NCI-H1105 treated with DMSO at 0.1 percent for 48 hours (cell line): Measurements from ENCODE around the gene POLR3C.
"Not testable (repeated sequence)": the region's sequence is repeated elsewhere in the genome, so short reads cannot be mapped to it uniquely, and the experiment has no call there.

Source experiments
- DNase-seq: peaks from one replicate; lab custom pipeline; 2025; lab: John Stamatoyannopoulos, UW

Gene POLR3C

DNA sequence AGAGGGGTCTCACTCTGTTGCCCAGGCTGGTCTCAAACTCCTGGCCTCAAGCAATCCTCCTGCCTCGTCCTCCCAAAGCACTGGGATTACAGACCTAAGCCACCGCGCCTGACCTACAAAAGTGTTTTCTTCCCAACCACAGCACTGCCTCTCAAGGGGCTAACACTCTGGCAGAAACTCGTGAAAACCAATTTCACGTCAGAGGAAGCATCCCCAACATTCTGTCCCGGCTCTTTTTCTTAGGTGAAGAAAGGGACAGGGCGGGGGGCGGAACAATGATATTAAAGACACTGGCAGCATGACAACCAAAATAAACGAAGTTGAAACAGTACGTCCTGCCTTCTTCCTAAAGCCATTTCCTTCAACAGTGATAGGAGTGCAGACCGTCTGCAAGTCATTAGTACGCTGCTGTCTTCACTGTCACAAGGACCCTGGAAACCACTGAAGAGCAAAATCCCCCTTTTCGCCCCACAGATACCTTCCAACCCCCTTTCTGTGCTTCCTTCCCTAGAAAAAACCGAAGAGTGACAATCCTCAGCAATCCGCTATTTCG, 1.1 kb upstream of the POLR3C start:
- not testable (repeated sequence) for DNase-seq

- DNase-seq = no peak
These were observed 471 bp downstream of the POLR3C start for GRCh38 chr1:145824499-145824842.

- DNase-seq = no peak
These were observed 2.0 kb downstream of the POLR3C start for GRCh38 chr1:145826030-145826429.

DNA sequence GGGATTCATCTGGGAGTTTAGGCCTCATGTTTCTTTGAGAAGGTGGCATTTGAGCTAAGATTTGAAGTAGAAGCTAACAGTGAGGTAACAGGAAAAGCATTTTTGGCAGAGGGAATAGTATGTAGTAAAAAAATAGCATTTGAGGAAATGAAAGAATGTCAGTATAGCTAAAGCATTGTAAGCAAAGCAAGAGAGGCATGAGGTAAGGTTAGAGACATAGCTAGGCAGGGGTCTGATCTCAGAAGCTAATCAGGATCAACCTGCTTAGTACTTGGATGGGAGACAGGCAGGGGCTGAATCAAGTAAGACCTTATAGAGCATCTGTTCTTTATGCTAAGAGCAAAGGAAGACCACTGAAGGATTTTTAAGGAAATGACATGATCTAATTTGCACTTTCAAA, 4.0 kb downstream of the POLR3C start:
- no peak for DNase-seq

DNA sequence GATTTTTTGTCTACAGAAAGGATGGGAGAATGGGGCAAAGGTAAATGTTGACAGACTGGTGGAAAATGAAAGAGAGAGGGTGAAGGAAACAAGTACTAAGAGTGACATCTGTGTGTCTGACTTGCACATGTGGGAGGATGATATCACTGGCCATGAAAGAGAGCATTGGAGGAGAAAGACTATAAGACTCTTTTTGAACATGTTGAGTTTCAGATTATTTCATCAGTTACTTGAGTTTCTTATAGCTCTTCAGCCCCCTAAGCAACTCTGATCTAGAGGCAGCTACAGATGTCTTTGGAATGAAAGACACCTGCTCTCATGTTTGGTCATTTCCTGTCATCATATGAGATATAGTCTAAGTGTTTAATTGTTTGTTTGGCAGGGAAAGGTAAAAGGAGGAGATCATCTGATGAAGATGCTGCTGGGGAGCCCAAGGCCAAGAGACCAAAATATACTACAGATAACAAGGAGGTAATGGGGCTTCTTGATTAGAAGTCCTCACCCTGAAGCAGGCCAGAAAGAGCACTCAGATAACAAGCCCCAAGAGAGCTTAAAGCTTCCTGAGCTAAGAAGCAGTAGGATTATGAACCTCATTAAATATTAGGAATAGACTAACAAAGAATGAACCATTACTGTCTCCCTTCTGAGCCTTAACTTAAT, 4.5 kb downstream of the POLR3C start:
- DNase-seq = no peak

DNA sequence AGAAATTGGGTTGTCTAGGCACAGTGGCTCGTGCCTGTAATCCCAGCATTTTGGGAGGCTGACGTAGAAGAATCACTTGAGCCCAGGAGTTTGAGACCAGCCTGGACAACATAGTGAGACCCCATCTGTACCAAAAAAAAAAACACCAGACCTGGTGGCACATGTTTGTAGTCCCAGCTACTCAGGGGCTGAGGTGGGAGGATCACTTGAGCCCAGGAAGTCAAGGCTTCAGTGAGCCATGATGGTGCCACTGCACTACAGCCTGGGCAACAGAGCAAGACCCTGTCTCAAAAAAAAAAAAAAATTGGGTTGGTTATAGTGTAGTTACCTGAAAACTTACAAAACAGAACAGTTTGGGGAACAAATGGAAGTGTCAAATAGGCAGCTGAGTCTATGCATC, 6.8 kb downstream of the POLR3C start:
- not testable (repeated sequence) for DNase-seq

- no peak for DNase-seq
These were observed 13.7 kb downstream of the POLR3C start for GRCh38 chr1:145837656-145838055.

- no peak for DNase-seq
These were observed 19.0 kb downstream of the POLR3C start for GRCh38 chr1:145843031-145843430.

DNA sequence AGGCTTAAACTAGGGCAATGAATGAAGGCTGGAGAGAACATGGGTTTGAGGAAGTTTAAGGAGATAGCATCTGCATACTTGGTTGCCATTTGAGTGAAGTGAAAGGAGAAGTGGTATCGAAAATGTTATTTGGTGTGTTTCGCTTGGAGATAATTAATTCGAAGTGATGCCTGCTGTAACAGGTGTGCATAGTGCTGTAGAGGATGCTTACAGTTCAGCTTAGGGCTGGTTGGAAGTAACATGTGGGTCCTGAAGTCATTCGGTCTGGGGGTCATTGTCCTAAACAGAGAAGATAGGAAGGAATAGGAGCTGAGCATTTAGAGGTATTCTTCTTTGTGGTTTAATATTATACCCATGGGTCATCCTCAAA, 21.1 kb downstream of the POLR3C start:
- peak; percentile 62 for DNase-seq

DNA sequence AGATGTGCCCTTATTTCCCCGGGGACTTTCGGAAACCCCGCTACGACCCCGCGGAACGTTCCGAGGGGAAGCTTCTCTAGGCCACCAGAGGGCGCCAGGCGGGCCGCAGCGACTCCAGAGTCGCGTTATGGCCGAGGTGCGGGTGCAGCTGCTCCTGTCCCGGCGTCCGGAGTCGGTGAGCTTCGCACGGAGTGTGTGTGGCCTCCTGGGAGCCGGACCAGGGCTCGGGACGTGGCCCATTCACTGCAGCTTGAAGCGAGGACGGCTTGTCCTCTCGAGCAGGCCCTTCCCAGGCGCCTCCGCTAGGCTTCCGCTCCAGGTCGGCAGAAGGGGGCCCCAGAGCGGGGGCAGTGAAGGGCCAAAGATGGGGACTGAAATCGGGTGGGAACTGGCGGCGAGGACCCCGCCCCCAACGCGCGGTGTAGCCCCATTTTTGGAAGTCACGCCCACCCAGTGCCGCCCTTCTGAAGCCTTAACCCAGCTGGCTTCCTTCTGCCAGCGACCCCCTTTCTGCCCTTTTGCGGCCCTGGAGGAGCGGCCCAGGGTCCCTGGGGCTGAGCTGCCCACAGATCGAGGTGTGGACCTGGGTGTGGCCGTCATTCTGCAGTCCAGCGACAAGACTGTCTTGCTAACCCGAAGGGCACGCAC, 21.6 kb downstream of the POLR3C start, which contains the start of gene NUDT17:
TSS of gene NUDT17 (plus strand) at position 117 of the 648 bp plus-strand sequence. CDS start at position 128, 11 bp downstream.
- DNase-seq = peak; percentile 72

DNA sequence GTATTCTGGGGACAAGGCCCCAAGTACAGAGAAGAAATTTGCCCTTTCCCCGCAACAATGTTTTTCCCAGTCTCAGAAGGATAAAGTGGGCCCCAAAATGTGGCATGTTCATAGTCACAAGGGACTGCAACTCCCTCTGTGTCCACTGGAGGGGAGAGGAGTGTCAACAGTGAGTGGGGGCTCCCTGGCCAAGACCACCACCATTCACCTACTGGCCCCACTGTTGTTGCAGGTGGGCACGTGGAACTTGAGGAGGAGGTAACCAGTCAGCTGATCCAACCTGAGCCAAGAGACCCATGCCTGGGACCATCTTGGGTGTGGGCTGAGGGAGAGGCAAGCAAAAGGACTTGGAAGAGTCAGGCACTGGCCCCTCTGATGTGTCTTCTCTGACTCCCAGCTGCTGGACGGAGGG, 22.2 kb downstream of the POLR3C start:
- peak; percentile 22 for DNase-seq

DNA sequence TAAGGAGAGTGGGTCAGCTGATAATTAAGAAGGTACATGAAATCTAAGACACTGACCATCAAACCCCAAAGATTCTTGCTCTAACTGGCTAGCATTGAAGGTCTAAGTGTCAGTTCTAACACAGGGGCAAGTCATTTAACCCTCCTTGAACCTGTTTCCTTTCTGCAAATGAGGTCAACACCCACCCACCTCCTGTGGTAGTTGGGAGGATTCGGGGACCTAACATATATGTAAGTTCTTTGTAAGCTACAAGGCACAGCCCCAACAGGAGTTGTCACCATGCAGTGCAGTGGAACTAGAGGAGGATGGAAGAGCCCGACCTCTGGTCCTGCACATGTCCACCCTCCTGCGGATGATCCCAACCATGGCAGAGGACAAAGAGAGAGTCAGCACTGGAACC, 23.8 kb downstream of the POLR3C start:
- DNase-seq = no peak

- DNase-seq = no peak
These were observed 25.6 kb downstream of the POLR3C start for GRCh38 chr1:145849356-145850160.

GRCh38 chr1:145855426-145855948, 31.5 kb downstream of the POLR3C start:
- no peak for DNase-seq

- no peak for DNase-seq
These were observed 33.2 kb downstream of the POLR3C start for GRCh38 chr1:145857170-145857569.

DNA sequence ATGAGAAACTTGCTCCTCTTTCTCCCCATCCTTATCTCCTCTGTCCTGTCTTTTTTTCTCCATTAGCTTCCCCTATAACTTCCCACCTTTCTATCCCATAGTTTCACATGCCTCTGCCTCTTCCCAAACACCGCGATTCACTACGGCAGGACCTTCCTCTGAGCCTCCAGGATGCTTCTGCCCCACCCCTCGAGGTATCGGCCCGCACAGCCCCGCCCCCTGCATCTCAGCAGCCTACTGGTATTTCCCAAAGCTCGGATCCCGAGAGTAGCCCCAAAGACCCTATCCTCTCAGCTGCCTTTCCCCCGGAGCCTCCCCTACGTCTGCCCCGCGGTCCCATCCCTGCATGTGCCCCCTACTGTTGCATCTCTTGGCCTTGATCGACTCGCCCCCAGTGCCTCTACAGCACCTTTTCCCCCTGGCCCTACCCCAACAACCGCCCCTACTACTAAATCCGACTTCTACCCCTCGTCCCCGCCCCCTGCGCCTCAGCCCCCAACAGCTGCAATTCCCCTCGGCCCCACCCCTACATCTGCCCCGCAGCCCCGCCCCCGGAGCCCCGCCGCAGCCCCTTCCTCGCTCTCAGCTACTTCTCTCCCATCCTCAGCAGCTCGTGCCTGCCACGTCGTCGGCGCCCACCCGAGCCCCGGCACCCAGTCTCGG, 34.4 kb downstream of the POLR3C start:
- DNase-seq = peak; percentile 76

DNA sequence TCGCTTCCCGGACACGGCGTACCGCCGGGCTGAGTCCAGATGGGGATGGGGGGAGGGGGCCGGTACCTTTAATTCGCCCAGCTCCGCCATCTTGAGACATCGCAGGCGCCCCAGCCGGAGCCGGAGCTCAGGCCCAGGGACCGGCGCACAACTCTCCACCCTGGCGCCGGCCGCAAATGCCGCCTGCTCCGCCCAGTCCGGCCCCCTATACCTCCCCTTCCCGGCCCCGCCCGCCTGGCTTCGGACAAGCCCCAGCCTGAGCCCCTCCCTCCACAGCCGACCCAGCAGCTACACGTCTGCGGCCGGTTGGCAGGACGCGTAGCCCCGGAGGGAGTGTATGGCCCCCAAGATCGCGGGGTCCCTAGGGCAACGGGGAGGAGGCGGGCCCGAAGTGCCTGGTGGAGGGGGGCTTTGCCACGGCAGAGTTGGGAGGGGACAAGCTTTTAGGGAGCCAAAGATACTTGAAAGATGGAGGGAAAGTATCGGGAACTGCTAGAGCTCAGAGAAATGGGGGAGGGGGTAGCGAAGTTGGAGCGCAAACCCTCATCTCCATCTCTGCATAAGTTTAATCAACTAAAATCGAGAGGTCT, 35.0 kb downstream of the POLR3C start, which contains the start of gene PIAS3:
TSS of gene PIAS3 (minus strand) at position 181 of the 590 bp plus-strand sequence. CDS start at position 90, 91 bp downstream.
- peak; percentile 91 for DNase-seq

DNA sequence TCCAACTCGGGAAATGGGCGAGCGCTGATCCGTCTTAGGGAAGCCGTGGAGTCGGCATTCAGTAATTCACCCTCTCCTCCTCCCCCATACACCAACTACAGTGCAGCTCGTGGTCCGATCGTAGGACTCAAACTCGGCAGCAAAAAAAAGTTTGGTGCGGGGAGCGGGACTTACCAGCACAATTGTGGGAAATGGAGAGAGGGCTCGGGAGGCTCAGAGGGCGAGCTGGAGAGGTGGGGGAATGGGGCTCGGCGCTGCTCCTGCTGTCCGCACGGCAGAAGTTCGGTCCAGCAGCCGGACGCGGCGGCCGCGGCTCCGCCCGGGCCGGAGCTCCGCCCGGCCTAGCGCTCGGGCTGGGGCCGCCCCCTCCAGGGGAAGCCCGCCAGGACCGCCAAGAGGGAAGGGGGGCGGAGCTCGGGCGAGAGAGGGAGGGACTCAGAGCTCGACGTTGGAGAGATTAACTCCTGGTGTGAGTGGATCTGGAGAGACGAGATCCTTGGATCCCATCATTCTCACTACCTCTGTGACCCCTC, 35.6 kb downstream of the POLR3C start:
- DNase-seq = peak; percentile 78

- no peak for DNase-seq
These were observed 39.5 kb downstream of the POLR3C start for GRCh38 chr1:145863282-145864018.

DNA sequence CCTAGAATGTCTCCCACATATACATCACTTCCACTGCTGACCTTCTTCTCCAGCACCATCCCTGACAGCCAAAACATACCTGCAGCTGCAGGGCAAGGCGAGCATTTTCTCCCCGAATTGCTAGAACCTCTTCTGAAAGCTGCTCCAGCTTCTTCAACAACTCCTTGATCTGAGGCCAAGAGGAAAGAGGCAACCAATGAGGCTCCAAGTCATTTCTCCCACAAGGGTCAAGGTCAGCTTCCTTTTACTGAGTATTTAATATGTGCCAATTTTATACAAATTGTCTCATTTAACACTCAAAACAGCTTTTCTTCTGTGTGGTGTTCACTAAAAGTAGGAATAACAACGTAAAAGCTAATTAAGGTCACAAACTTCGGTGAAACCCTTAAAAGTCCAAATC, 44.2 kb downstream of the POLR3C start:
- DNase-seq = no peak
